ENCODE results near the gene PABPC3.

The PABPC3 gene

GRCh38 chr13:25131881-25132420, 36.0 kb downstream of the PABPC3 start:
- no peak for ATAC-seq
- no peak for TF ChIP-seq TOX (CRISPR knock-in tag; IDR thresholded peaks at IDR 0.05; ENCODE audit: borderline replicate concordance)
- no peak for TF ChIP-seq ESRRG (CRISPR knock-in tag; IDR thresholded peaks at IDR 0.05)
- no peak for TF ChIP-seq CSDC2 (CRISPR knock-in tag; IDR thresholded peaks at IDR 0.05)
- TF ChIP-seq ARNTL (CRISPR knock-in tag; IDR thresholded peaks at IDR 0.05; ENCODE audit: borderline replicate concordance, low read depth), result no peak
- TF ChIP-seq, protein P1, sequence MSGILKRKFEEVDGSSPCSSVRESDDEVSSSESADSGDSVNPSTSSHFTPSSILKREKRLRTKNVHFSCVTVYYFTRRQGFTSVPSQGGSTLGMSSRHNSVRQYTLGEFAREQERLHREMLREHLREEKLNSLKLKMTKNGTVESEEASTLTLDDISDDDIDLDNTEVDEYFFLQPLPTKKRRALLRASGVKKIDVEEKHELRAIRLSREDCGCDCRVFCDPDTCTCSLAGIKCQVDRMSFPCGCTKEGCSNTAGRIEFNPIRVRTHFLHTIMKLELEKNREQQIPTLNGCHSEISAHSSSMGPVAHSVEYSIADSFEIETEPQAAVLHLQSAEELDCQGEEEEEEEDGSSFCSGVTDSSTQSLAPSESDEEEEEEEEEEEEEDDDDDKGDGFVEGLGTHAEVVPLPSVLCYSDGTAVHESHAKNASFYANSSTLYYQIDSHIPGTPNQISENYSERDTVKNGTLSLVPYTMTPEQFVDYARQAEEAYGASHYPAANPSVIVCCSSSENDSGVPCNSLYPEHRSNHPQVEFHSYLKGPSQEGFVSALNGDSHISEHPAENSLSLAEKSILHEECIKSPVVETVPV (CRISPR knock-in tag; IDR thresholded peaks at IDR 0.05), result no peak
- no peak for TF ChIP-seq BACH2 (CRISPR knock-in tag; IDR thresholded peaks at IDR 0.05; ENCODE audit: borderline replicate concordance)
- TF ChIP-seq ZNF8 (CRISPR knock-in tag; IDR thresholded peaks at IDR 0.05), result no peak
- TF ChIP-seq ZNF565 (CRISPR knock-in tag; conservative IDR thresholded peaks at IDR 0.05; ENCODE audit: low read depth), result no peak
- TF ChIP-seq OSR1 (CRISPR knock-in tag; IDR thresholded peaks at IDR 0.05), result no peak
- TF ChIP-seq SNAI2 (CRISPR knock-in tag; IDR thresholded peaks at IDR 0.05), result no peak
- TF ChIP-seq, protein P2, sequence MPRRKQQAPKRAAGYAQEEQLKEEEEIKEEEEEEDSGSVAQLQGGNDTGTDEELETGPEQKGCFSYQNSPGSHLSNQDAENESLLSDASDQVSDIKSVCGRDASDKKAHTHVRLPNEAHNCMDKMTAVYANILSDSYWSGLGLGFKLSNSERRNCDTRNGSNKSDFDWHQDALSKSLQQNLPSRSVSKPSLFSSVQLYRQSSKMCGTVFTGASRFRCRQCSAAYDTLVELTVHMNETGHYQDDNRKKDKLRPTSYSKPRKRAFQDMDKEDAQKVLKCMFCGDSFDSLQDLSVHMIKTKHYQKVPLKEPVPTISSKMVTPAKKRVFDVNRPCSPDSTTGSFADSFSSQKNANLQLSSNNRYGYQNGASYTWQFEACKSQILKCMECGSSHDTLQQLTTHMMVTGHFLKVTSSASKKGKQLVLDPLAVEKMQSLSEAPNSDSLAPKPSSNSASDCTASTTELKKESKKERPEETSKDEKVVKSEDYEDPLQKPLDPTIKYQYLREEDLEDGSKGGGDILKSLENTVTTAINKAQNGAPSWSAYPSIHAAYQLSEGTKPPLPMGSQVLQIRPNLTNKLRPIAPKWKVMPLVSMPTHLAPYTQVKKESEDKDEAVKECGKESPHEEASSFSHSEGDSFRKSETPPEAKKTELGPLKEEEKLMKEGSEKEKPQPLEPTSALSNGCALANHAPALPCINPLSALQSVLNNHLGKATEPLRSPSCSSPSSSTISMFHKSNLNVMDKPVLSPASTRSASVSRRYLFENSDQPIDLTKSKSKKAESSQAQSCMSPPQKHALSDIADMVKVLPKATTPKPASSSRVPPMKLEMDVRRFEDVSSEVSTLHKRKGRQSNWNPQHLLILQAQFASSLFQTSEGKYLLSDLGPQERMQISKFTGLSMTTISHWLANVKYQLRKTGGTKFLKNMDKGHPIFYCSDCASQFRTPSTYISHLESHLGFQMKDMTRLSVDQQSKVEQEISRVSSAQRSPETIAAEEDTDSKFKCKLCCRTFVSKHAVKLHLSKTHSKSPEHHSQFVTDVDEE (CRISPR knock-in tag; IDR thresholded peaks at IDR 0.05), result no peak
- TF ChIP-seq ISL1 (CRISPR knock-in tag; IDR thresholded peaks at IDR 0.05), result no peak
- no peak for TF ChIP-seq ZC3H10 (CRISPR knock-in tag; IDR thresholded peaks at IDR 0.05)
- TF ChIP-seq ZFP3 (CRISPR knock-in tag; IDR thresholded peaks at IDR 0.05), result no peak
- TF ChIP-seq RARB (CRISPR knock-in tag; IDR thresholded peaks at IDR 0.05), result no peak
- TF ChIP-seq ZNF70 (CRISPR knock-in tag; IDR thresholded peaks at IDR 0.05), result no peak

GRCh38 chr13:25132751-25133390, 36.9 kb downstream of the PABPC3 start:
- TF ChIP-seq CREB5 (CRISPR knock-in tag; IDR thresholded peaks at IDR 0.05; ENCODE audit: low read depth), result no peak
- TF ChIP-seq, protein P1 (CRISPR knock-in tag; IDR thresholded peaks at IDR 0.05), result no peak
- no peak for TF ChIP-seq GLIS3 (CRISPR knock-in tag; IDR thresholded peaks at IDR 0.05)
- no peak for TF ChIP-seq TCF4 (CRISPR knock-in tag; IDR thresholded peaks at IDR 0.05; ENCODE audit: borderline replicate concordance)
- no peak for TF ChIP-seq TOX (CRISPR knock-in tag; IDR thresholded peaks at IDR 0.05; ENCODE audit: borderline replicate concordance)
- no peak for TF ChIP-seq ARNTL (CRISPR knock-in tag; IDR thresholded peaks at IDR 0.05; ENCODE audit: borderline replicate concordance, low read depth)
- TF ChIP-seq, protein P2 (CRISPR knock-in tag; IDR thresholded peaks at IDR 0.05), result no peak
- no peak for TF ChIP-seq ZFP3 (CRISPR knock-in tag; IDR thresholded peaks at IDR 0.05)
- TF ChIP-seq CSDC2 (CRISPR knock-in tag; IDR thresholded peaks at IDR 0.05), result no peak
- no peak for TF ChIP-seq SNAI2 (CRISPR knock-in tag; IDR thresholded peaks at IDR 0.05)
- no peak for TF ChIP-seq ZC3H10 (CRISPR knock-in tag; IDR thresholded peaks at IDR 0.05)
- TF ChIP-seq PPARA (CRISPR knock-in tag; IDR thresholded peaks at IDR 0.05; ENCODE audit: borderline replicate concordance), result no peak
- TF ChIP-seq, protein P3, sequence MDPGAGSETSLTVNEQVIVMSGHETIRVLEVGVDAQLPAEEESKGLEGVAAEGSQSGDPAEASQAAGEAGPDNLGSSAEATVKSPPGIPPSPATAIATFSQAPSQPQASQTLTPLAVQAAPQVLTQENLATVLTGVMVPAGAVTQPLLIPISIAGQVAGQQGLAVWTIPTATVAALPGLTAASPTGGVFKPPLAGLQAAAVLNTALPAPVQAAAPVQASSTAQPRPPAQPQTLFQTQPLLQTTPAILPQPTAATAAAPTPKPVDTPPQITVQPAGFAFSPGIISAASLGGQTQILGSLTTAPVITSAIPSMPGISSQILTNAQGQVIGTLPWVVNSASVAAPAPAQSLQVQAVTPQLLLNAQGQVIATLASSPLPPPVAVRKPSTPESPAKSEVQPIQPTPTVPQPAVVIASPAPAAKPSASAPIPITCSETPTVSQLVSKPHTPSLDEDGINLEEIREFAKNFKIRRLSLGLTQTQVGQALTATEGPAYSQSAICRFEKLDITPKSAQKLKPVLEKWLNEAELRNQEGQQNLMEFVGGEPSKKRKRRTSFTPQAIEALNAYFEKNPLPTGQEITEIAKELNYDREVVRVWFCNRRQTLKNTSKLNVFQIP (CRISPR knock-in tag; IDR thresholded peaks at IDR 0.05; ENCODE audit: borderline replicate concordance, low read depth), result no peak
- no peak for TF ChIP-seq ZNF8 (CRISPR knock-in tag; IDR thresholded peaks at IDR 0.05)
- no peak for TF ChIP-seq ZNF70 (CRISPR knock-in tag; IDR thresholded peaks at IDR 0.05)
- TF ChIP-seq ZFP30 (CRISPR knock-in tag; IDR thresholded peaks at IDR 0.05), result no peak
- TF ChIP-seq BACH2 (CRISPR knock-in tag; IDR thresholded peaks at IDR 0.05; ENCODE audit: borderline replicate concordance), result no peak
- ATAC-seq, result no peak
